Activated gamma-delta T cell treated with anti-CD3 and anti-CD28 coated beads, Interleukin-2, amount 50 U/mL, for 16 hours (primary cell): ENCODE measurements around the gene OSBPL3.

Experiments used
- DNase-seq: peaks from one replicate; pipeline ENCODE4 v3.0.0-alpha.2; 2020; ENCODE audit warnings: low read depth

OSBPL3 gene

GRCh38 chr7:24827589-24827988 lies 152.4 kb downstream of the OSBPL3 start:
- DNase-seq = no peak

DNA sequence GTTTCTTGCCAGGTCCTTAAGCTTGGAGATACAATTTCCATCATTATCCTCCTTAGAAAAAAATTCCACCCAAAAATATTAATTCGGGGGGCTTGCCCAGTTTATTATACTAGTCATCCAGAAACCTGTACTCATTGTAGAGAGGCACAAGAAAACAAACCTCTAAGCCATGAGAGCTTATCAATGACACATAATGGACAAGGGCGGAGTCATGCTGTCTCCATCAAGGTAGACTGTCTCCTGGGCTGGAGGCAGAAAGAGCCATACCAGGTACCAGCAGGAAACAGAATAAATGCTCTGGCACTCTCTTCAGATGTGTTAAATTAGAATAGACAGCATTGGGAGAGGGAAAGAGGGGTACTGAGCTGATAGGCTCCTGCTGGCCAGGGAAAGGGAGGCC lies 153.0 kb downstream of the OSBPL3 start:
- DNase-seq = no peak

DNA sequence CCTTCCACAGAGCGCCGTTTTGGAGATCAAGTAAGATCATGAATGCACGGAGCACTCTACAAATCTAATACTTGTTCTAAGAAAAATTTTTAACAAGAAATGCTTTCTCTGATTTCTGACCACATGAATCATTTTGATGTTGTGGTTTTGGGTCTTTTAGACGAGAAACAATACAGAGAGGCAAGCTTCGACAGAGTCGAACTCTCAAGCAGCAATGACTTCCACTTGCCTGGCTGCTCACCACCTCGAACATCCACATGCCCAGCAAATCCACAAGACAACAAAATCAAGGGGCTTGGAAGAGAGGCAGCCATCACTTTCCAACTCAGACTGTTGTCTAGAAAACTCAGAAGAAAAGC lies 153.3 kb downstream of the OSBPL3 start:
- no peak for DNase-seq

DNA sequence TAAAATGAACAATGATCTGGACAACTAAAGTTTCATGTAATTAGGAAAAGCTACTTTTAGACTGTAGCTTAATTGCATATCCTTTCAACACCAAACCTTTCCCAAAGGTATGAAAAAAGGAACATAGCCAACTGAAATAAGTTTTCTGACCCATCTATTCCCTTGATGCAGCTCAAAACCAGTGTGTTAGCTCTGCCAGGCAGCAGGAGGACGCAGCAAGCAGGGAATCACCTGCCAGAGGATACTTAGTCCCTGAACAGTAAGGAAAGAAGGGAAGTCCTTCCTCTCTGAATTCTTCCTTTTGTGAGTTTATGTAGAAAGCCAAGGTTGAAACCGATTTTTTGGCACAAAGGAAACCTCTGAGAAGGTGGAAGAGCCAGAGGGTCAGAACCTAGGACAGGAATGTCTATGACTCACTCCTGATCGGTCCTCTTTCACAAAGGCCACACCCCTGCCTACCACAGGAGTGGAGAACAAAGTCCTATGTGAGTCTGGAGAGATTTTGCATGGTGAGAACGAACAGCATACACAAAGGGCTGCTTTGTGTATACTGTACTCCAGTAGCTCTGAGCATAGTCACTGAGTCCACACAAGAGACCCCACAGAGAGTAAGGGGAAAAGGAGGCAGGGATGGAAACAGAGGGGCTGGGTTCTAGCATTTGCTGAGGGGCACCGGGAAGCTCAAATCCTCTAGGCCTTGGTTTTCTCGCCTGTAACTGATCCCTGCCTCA lies 153.9 kb downstream of the OSBPL3 start:
- DNase-seq = no peak

- DNase-seq = no peak
Measured at GRCh38 chr7:24825381-24825794, 154.6 kb downstream of the OSBPL3 start.

DNA sequence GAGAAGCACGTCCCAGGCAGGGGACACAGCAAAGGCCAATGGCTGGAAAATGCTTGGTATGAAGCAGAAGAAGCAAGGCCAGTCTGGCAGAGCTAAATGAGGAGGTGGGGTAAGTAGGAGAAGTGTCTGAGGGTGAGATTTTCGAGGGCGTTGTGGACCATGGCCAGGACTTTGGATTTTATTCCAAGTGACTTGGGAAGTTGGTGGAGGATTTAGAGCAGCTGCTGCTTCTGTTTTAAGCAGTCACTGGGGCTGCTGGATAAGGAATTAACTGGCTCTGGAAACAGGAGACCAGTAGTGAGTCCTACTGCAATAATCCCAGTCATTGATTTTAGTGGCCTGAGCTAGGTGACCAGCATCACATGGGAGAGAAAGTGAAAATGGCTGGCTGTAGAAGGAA lies 155.1 kb downstream of the OSBPL3 start:
- no peak for DNase-seq

DNA sequence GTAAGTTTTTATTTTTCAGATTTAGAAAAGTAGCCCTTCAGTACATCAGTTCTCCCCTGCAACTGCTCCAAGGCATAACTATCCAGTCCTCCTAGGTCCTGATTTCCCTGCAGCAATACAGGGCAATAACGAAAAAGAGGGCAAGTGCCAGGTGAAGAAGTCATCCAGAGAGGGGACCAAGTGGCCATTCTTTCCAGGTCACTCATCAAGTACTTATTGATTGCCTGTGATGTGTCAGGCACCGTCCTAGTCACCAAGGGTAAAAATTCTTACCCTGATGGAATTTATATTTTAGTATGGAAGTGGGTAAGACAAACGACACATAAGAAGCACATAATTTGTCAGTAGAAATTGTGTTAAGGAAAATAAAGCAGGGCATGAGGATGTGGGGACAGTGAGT lies 155.6 kb downstream of the OSBPL3 start:
- no peak for DNase-seq

DNA sequence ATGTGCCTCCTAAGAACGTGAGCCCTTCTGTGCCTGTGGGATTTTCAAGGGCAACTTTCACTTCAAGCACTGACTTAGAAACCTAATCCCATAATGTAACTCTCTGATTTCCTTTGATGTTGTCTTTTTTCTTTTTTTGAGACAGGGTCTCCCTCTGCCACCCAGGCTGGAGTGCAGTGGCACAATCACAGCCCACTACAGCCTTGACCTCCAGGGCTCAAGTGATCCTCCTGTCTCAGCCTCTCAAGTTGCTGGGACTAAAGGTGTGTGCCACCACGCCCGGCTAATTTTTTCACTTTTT lies 158.3 kb downstream of the OSBPL3 start:
- DNase-seq = no peak

GRCh38 chr7:24821045-24821753 lies 158.8 kb downstream of the OSBPL3 start:
- DNase-seq = peak; percentile 62

DNA sequence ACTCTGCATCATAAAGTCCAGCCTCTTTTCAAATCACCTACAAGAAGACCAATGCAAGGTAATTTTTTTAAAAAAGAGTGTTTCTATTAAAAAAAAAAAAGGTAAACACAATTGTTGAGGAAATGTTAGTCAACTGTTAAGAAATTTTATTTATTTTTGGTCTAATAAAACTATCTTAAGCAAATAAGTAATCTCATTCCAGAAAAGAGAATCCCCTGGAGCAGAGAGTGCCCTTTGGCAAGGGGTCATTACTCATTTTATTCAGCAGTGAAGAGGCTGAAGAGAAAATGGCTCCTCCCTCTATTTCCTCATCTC lies 159.3 kb downstream of the OSBPL3 start:
- DNase-seq = no peak

GRCh38 chr7:24819916-24820689 lies 159.9 kb downstream of the OSBPL3 start:
- peak; percentile 64 for DNase-seq

DNA sequence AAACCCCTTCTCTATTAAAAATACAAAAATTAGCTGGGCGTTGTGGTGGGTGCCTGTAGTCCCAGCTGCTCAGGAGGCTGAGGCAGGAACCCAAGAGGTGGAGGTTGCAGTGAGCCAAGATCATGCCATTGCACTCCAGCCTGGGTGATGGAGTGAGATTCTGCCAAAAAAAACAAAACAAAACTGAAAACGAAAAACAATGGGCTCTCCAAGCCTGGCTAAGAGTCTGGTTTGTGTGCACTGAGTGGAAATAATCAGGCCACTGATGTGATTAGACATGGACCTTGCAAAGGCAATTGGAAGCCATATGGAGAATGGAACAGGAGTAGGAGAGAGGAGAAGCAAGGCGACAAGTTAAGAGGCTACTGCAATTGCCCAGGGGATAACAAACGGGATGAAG lies 162.6 kb downstream of the OSBPL3 start:
- no peak for DNase-seq

DNA sequence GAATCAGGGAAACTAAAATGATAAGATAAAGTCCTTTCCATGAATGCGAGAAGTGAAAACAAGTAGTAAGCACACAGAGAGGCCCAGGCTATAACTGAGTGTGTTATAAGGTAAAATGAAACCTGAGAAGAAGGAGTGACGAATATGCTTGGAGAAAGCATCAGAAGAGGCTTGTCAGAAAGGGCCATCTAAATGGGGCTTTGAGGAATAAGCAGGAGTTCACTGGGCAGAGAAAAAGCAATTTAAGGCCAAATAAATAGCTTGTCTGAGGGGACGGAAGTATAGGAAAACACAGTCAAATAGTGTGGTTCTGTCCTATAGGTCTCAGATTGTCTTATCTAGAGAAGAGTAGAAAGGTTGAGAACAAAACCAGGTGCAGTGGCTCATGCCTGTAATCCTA lies 163.1 kb downstream of the OSBPL3 start:
- no peak for DNase-seq

GRCh38 chr7:24812305-24812945 lies 167.6 kb downstream of the OSBPL3 start:
- peak; percentile 23 for DNase-seq

- no peak for DNase-seq
Measured at GRCh38 chr7:24808518-24808917, 171.5 kb downstream of the OSBPL3 start.

GRCh38 chr7:24802300-24802699 lies 177.7 kb downstream of the OSBPL3 start:
- DNase-seq = no peak

GRCh38 chr7:24801883-24802282 lies 178.1 kb downstream of the OSBPL3 start:
- no peak for DNase-seq

DNA sequence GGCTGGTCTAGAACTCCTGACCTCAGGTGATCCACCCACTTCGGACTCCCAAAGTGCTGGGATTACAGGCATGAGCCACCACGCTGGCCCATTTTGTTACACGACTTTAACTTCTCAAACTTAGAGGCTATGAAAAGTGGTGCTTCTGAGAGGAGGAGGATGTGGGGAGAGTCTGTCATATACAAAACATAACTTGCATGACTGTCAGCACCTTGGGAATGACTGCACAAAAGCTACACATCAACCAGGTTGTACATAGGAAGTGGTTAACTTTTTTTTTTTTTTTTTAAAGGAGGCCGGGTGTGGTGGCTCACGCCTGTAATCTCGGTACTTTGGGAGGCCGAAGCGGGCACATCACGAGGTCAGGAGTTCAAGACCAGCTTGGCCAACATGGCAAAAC lies 179.3 kb downstream of the OSBPL3 start:
- DNase-seq = no peak

DNA sequence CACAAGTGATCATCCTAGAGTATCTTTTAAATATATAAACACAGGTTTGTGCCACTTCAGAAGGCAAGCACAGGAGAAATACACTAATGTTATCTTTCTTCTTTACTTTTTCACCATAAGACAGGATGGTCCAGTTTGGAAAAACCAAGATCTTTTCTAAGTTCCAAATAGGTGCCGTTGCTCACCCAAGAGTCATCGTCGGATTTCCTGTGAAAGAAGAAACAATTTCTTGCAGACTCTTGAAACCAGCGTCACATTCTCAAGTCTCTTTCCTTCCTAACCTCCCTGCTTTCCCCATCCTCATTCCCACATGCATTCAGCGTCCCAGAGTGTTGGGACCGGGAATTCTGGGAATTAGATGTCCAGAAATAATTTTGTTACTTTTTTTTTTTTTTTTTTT lies 179.9 kb downstream of the OSBPL3 start:
- no peak for DNase-seq

DNA sequence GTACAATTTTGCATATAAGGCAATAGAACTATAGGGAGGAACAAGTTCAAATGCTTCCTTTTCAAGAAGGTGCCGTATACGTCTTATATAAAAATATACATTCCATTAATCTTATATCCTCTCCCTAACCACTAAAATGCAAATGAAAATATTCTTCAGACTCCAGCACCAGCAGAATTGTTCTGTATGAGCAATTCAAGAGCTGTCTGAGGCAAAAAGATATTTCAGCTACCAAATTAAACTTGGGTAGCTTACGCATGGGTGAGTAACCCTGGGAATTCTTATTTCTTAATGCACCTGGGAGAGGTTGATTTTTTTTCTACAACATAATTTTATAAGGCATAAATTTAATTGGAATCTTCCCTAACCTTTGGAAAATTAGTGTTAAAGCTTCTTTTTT lies 180.5 kb downstream of the OSBPL3 start:
- DNase-seq = no peak

- DNase-seq = no peak
Measured at GRCh38 chr7:24798261-24798660, 181.7 kb downstream of the OSBPL3 start.

DNA sequence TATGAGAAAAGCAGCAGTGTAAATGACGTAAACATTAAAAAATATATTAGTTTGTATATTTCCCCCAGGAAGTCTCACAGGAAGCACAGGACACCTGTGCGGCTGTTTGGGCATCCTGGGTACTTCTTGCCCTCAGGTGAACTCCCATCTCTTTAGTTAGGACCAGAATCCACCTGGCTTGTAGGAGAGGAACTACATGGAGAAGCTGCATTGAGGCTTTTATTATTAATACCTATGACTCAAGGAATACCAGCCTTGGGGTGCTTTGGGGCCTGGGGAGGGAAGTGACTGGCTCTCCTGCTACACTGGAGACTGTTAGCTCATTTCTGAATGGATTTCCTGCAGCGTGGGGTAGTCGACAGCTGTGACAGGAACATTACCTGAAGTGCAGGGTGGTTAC lies 182.7 kb downstream of the OSBPL3 start:
- no peak for DNase-seq

- no peak for DNase-seq
Measured at GRCh38 chr7:24795407-24795767, 184.6 kb downstream of the OSBPL3 start.
